Common myeloid progenitor, CD34-positive (primary cell): Measurements from ENCODE around the gene GALK1.

Experiments used
- CTCF ChIA-PET: fragments of 350-600 bp; sonication (Branson Sonifier 250); formaldehyde crosslinking; loops from one replicate; lab custom pipeline; 2021; ENCODE audit warnings: antibody characterized with exemption; lab: Charles Lee
- POLR2A ChIA-PET: fragments of 350-600 bp; sonication (Branson Sonifier 250); formaldehyde crosslinking; loops from one replicate; lab custom pipeline; 2021; ENCODE audit warnings: antibody characterized with exemption; lab: Charles Lee
- DNase-seq, 3 donors: peaks; one replicate each; pipeline versions ENCODE4 v3.0.0 to v3.0.0-alpha.2; 2013
- H3K27ac ChIP-seq, 2 experiments: 1 replicate in 1 of 2; 2 replicates in 1 of 2; pipeline ENCODE4 v1.7.0; 2013; ENCODE audit warnings: inconsistent platforms in 2 of 2, low read length in 2 of 2, mild to moderate bottlenecking in 2 of 2, low read depth in 1 of 2, moderate library complexity in 1 of 2; ENCODE audit not compliant: severe bottlenecking in 2 of 2, insufficient read depth in 1 of 2, poor library complexity in 1 of 2
- H3K27me3 ChIP-seq, 5 experiments: replicated peaks in 2 of 5; 1 replicate in 3 of 5; 2 replicates in 2 of 5; pipeline versions ENCODE4 v1.6.1 to v1.7.0; 2013; ENCODE audit warnings: low read length in 4 of 5, mild to moderate bottlenecking in 2 of 5, moderate library complexity in 2 of 5, inconsistent platforms in 1 of 5; ENCODE audit not compliant: insufficient read depth in 5 of 5, control insufficient read depth in 4 of 5
- H3K36me3 ChIP-seq, 4 experiments: 1 replicate in 2 of 4; 2 replicates in 2 of 4; pipeline versions ENCODE4 v1.6.1 to v1.7.0; 2013; ENCODE audit warnings: low read length in 3 of 4, control low read depth in 1 of 4, mild to moderate bottlenecking in 1 of 4; ENCODE audit not compliant: control insufficient read depth in 4 of 4, insufficient read depth in 4 of 4
- H3K4me1 ChIP-seq, 4 experiments: 1 replicate in 3 of 4; 2 replicates in 1 of 4; pipeline versions ENCODE4 v1.6.1 to v1.7.1; 2013; ENCODE audit warnings: low read length in 3 of 4, mild to moderate bottlenecking in 3 of 4, control low read depth in 1 of 4, inconsistent platforms in 1 of 4, moderate library complexity in 1 of 4; ENCODE audit not compliant: control insufficient read depth in 4 of 4, insufficient read depth in 4 of 4; ENCODE audit errors: control extremely low read depth in 1 of 4
- H3K4me3 ChIP-seq, 7 experiments: 1 replicate in 4 of 7; 2 replicates in 3 of 7; pipeline versions ENCODE4 v1.5.1 to v1.7.0; 2013; ENCODE audit warnings: mild to moderate bottlenecking in 7 of 7, low read length in 6 of 7, moderate library complexity in 6 of 7, inconsistent platforms in 2 of 7, low read depth in 2 of 7, control low read depth in 1 of 7; ENCODE audit not compliant: insufficient read depth in 4 of 7, control insufficient read depth in 1 of 7; ENCODE audit errors: extremely low read depth in 1 of 7
- H3K9me3 ChIP-seq, 5 experiments: 1 replicate in 4 of 5; 2 replicates in 1 of 5; pipeline versions ENCODE4 v1.6.1 to v1.7.1; 2013; ENCODE audit warnings: low read length in 4 of 5, mild to moderate bottlenecking in 2 of 5, inconsistent platforms in 1 of 5, low read depth in 1 of 5, moderate library complexity in 1 of 5; ENCODE audit not compliant: control insufficient read depth in 4 of 5, insufficient read depth in 2 of 5; ENCODE audit errors: control extremely low read depth in 1 of 5
- WGBS: methylation state at CpG from one replicate; pipeline ENCODE4 v1.1.5; 2013; ENCODE audit not compliant: insufficient coverage; 5-methylcytosine and 5-hydroxymethylcytosine counted together

Gene GALK1

GRCh38 chr17:75759457-75759856 lies 5.5 kb downstream of the GALK1 start:
- Histone ChIP-seq H3K9me3 (no peaks in the 10 kb centered on the region), H3K27ac (no peak overlapping the region), H3K27me3 (no peaks in the 10 kb centered on the region), H3K4me1 (peaks cover 0 to 22% (median 15%) of the 10 kb centered on the region in 4 experiments), H3K4me3 (no peak overlapping the region), H3K36me3 (peaks cover 0 to 19% (median 12%) of the 10 kb centered on the region in 4 experiments)
- POLR2A ChIA-PET, result no interaction called here
- WGBS, result 95% methylated on average over 3 of the region's 3 CpGs
- CTCF ChIA-PET, result interaction anchor here (0.7 to 7.8 kb wide), 4 partner anchors 11 to 134 kb away, joined by 3 to 68 read pairs (median 4); no protein-coding TSS in a partner anchor
- DNase-seq, result no peak

DNA sequence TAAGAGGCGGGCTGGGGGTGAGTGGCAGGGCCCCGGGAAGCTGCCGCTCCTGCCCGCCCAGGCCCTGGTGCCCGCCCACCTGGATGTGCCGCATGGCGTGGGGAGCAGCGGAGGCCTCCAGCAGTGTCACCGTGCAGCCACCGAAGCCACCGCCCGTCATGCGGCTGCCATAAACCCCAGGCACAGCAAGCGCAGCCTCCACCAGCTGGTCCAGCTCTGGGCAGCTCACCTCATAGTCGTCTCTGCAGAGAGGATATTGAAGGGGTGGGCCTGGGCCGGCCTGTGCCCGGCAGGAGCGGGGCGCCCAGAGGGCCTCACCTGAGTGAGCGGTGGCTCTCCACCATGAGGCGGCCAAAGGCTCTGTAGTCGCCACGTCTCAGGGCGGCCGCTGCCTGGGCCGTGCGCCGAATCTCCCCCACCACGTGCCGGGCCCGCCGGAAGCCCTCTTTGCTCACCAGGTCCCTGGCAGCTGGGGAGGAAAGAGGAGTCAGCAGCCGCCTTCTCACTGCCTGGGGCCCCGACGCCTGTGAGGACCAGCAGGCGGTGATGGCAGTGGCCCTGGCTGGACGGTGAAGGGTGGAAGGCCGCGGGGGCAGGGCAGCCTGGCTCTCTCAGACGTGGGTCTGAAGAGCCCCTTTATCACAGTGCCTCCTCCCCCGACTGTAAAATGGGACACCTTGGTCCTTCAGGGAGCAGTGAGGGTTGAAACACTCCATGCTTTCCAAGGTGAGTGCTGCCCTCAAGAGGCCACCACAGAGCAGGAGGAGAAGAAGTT lies 6.7 kb downstream of the GALK1 start:
- Histone ChIP-seq H3K27ac (no peak overlapping the region), H3K4me1 (peaks cover 0 to 21% (median 14%) of the 10 kb centered on the region in 4 experiments), H3K36me3 (peaks cover 0 to 19% (median 12%) of the 10 kb centered on the region in 4 experiments), H3K27me3 (no peaks in the 10 kb centered on the region), H3K4me3 (no peak overlapping the region), H3K9me3 (no peaks in the 10 kb centered on the region)
- ChIA-PET POLR2A (no interaction called here), CTCF (interaction anchor here (0.7 to 1.1 kb wide), 3 partner anchors 10 to 125 kb away, joined by 3 to 4 read pairs (median 3); partner anchors contain the start of gene SMIM5)
- no peak for DNase-seq
- WGBS, result 97% methylated on average over 38 of the region's 41 CpGs

DNA sequence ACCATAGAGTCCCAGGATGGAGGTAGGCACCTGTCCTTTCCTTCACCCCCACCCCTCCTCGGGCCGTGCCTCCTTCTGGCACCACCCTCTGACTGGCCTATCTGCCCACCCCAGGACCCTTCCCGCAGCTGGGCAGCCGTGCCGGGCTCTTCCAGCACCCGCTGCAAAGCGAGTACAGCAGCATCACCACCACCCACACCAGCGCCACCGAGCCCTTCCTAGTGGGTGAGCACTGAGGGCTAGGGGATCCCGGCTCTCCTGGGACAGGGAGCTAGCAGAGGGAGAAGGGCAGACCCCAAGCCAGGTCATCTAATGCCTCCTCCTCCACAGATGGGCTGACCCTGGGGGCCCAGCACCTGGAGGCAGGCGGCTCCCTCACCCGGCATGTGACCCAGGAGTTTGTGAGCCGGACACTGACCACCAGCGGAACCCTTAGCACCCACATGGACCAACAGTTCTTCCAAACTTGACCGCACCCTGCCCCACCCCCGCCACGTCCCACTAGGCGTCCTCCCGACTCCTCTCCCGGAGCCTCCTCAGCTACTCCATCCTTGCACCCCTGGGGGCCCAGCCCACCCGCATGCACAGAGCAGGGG lies 7.8 kb downstream of the GALK1 start:
- peaks cover 0 to 23% (median 16%) of the 10 kb centered on the region in 4 experiments for H3K4me1 ChIP-seq
- H3K9me3 ChIP-seq, result no peaks in the 10 kb centered on the region
- ChIA-PET POLR2A (no interaction called here), CTCF (interaction anchor here (0.7 to 1.1 kb wide), 3 partner anchors 9 to 124 kb away, joined by 3 to 4 read pairs (median 3); partner anchors contain the start of gene SMIM5)
- DNase-seq, result no peak
- no peak overlapping the region for H3K27ac ChIP-seq
- H3K27me3 ChIP-seq, result no peaks in the 10 kb centered on the region
- no peak overlapping the region for H3K4me3 ChIP-seq
- H3K36me3 ChIP-seq, result peaks cover 0 to 11% (median 8%) of the 10 kb centered on the region in 4 experiments
- 87% methylated on average over 12 of the region's 21 CpGs for WGBS

DNA sequence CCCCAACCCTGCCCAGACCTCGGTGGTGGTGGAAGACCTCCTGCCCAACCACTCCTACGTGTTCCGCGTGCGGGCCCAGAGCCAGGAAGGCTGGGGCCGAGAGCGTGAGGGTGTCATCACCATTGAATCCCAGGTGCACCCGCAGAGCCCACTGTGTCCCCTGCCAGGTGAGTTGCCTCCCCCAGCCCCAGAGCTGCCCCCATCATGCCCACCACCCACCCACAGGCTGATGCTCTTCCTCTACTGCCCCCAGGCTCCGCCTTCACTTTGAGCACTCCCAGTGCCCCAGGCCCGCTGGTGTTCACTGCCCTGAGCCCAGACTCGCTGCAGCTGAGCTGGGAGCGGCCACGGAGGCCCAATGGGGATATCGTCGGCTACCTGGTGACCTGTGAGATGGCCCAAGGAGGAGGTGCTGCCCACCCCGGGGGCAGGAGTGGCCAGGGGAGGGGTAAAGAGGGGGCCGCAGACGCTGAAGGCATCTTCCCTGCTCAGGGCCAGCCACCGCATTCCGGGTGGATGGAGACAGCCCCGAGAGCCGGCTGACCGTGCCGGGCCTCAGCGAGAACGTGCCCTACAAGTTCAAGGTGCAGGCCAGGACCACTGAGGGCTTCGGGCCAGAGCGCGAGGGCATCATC lies 8.4 kb downstream of the GALK1 start:
- POLR2A ChIA-PET, result interaction anchor here (0.5 kb wide), 1 partner anchor 29 kb away, joined by 3 read pairs; no protein-coding TSS in a partner anchor

GRCh38 chr17:75755990-75756389 lies 9.0 kb downstream of the GALK1 start:
- Histone ChIP-seq H3K27ac (no peak overlapping the region), H3K36me3 (peaks cover 0 to 11% (median 8%) of the 10 kb centered on the region in 4 experiments), H3K4me3 (no peak overlapping the region), H3K4me1 (peaks cover 0 to 23% (median 16%) of the 10 kb centered on the region in 4 experiments), H3K27me3 (no peaks in the 10 kb centered on the region), H3K9me3 (no peaks in the 10 kb centered on the region)
- WGBS, result 100% methylated on average over 1 of the region's 2 CpGs
- CTCF ChIA-PET, result interaction anchor here (1.5 to 4.8 kb wide), 2 partner anchors 8 to 89 kb away, joined by 3 to 67 read pairs; partner anchors contain the start of genes GALK1, RECQL5 and SAP30BP
- no peak for DNase-seq
- POLR2A ChIA-PET, result no interaction called here

More for the DNA sequence above, 8.4 kb downstream of the GALK1 start:
- peaks cover 0 to 23% (median 16%) of the 10 kb centered on the region in 4 experiments for H3K4me1 ChIP-seq
- 94% methylated on average over 22 of the region's 29 CpGs for WGBS
- H3K9me3 ChIP-seq, result no peaks in the 10 kb centered on the region
- H3K36me3 ChIP-seq, result peaks cover 0 to 11% (median 8%) of the 10 kb centered on the region in 4 experiments
- H3K27ac ChIP-seq, result no peak overlapping the region
- no peaks in the 10 kb centered on the region for H3K27me3 ChIP-seq
- CTCF ChIA-PET, result interaction anchor here (1.1 to 4.8 kb wide), 3 partner anchors 7 to 116 kb away, joined by 3 to 67 read pairs (median 3); partner anchors contain the start of genes GALK1, RECQL5 and SAP30BP
- no peak overlapping the region for H3K4me3 ChIP-seq
- no peak for DNase-seq

DNA sequence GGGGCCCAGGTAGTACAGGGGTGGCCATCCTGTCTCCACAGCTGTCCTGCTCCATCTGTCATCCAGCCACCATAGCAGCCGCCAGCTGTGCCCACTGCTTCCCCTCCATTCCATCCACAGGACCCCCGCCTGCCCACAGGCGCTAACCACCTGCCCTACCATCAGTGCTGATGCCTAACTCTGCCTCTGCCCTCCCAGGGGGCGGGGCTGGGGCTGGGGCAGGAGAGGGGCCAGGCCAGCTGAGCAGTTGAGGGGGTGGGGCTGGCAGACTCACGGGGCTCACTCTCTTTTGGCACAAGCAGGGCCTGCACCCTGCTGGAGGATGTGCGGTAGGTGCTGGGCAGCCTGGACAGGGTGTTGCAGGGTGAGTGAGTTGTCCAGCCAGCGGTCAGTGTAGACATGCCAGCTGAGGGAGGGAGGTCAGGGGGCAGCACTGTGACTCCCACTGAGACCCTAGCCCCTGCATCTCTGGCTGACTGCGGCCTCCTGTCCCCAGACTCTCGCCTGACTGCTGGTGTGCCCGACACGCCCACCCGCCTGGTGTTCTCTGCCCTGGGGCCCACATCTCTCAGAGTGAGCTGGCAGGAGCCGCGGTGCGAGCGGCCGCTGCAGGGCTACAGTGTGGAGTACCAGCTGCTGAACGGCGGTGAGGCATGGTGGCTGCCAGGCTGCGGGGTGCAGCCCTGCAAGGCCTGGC lies 9.6 kb downstream of the GALK1 start:
- Histone ChIP-seq H3K27ac (no peak overlapping the region), H3K36me3 (peaks cover 0 to 11% (median 8%) of the 10 kb centered on the region in 4 experiments), H3K9me3 (no peaks in the 10 kb centered on the region), H3K4me3 (no peak overlapping the region), H3K4me1 (peaks cover 0 to 23% (median 16%) of the 10 kb centered on the region in 4 experiments), H3K27me3 (no peaks in the 10 kb centered on the region)
- WGBS, result 88% methylated on average over 17 of the region's 20 CpGs
- POLR2A ChIA-PET, result no interaction called here
- DNase-seq, result peak in 1 of 3 donors; percentile 42
- CTCF ChIA-PET, result interaction anchor here (1.1 to 4.8 kb wide), 5 partner anchors 8 to 89 kb away, joined by 3 to 67 read pairs (median 4); partner anchors contain the start of genes GALK1, RECQL5 and SAP30BP
